Activated naive CD4-positive, alpha-beta T cell treated with anti-CD3 and anti-CD28 coated beads, Interleukin-2, amount 10 ng/mL, durations not matched to agents 7 days and 5 days (primary cell): ENCODE results near the gene POLQ.
"Not testable (repeated sequence)": the region's sequence is repeated elsewhere in the genome, so short reads cannot be mapped to it uniquely, and the experiment has no call there.

ENCODE experiments used
- CTCF ChIA-PET: fragments of 350-600 bp; sonication (Branson Sonifier 250); formaldehyde crosslinking; loops from one replicate; lab custom pipeline; 2021; ENCODE audit warnings: antibody characterized with exemption; lab: Charles Lee
- DNase-seq: peaks from one replicate; pipeline ENCODE4 v3.0.0-alpha.2; 2020
- H3K27ac Mint-ChIP-seq: one replicate; pipeline ENCODE4 v1.8.0; 2021; ENCODE audit warnings: mild to moderate bottlenecking, moderate library complexity, mixed read lengths
- H3K27me3 Mint-ChIP-seq: one replicate; pipeline ENCODE4 v1.8.0; 2021; ENCODE audit warnings: mild to moderate bottlenecking, mixed read lengths
- H3K36me3 Mint-ChIP-seq: one replicate; pipeline ENCODE4 v1.8.0; 2021; ENCODE audit warnings: mixed read lengths
- H3K4me1 Mint-ChIP-seq: one replicate; pipeline ENCODE4 v1.8.0; 2021; ENCODE audit warnings: mixed read lengths
- H3K4me3 Mint-ChIP-seq: one replicate; pipeline ENCODE4 v1.8.0; 2021; ENCODE audit warnings: mild to moderate bottlenecking, moderate library complexity, mixed read lengths
- H3K9me3 Mint-ChIP-seq: one replicate; pipeline ENCODE4 v1.8.0; 2021; ENCODE audit warnings: mixed read lengths

Gene POLQ

DNA sequence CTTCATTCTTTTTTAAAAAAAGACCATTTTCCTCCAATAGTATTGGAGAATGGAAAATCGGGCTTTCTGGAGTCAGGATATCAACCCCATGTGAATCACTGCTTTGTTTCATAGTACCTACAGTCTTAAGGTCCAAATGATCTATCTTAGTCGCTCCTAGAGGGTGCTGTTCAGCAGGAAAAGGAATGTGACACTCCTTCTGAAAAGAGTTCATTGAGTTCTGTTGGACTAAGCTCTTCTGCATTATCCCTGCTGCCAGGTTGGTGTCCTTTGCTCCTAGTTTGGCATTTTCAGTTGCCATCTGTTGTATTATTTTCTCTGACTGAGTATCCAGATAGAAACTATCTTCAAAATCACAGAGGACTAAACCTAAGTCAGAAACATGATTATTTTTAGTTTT, 57.2 kb downstream of the POLQ start:
- Mint-ChIP-seq H3K4me3 (no peak overlapping the region), H3K27ac (no peak overlapping the region), H3K27me3 (no peaks in the 10 kb centered on the region), H3K9me3 (no peaks in the 10 kb centered on the region), H3K36me3 (peaks cover 50% of the 10 kb centered on the region), H3K4me1 (peaks cover 2% of the 10 kb centered on the region)
- CTCF ChIA-PET, result no interaction called here
- DNase-seq, result no peak

GRCh38 chr3:121483290-121483689, 62.5 kb downstream of the POLQ start:
- H3K36me3 Mint-ChIP-seq, result peaks cover 34% of the 10 kb centered on the region
- H3K4me3 Mint-ChIP-seq, result no peak overlapping the region
- CTCF ChIA-PET, result no interaction called here
- H3K9me3 Mint-ChIP-seq, result no peaks in the 10 kb centered on the region
- H3K27me3 Mint-ChIP-seq, result no peaks in the 10 kb centered on the region
- peaks cover 2% of the 10 kb centered on the region for H3K4me1 Mint-ChIP-seq
- no peak overlapping the region for H3K27ac Mint-ChIP-seq
- no peak for DNase-seq

GRCh38 chr3:121482660-121483059, 63.1 kb downstream of the POLQ start:
- CTCF ChIA-PET, result no interaction called here
- Mint-ChIP-seq H3K27ac (no peak overlapping the region), H3K4me3 (no peak overlapping the region), H3K27me3 (no peaks in the 10 kb centered on the region), H3K9me3 (no peaks in the 10 kb centered on the region), H3K36me3 (peaks cover 33% of the 10 kb centered on the region), H3K4me1 (peaks cover 2% of the 10 kb centered on the region)
- no peak for DNase-seq

DNA sequence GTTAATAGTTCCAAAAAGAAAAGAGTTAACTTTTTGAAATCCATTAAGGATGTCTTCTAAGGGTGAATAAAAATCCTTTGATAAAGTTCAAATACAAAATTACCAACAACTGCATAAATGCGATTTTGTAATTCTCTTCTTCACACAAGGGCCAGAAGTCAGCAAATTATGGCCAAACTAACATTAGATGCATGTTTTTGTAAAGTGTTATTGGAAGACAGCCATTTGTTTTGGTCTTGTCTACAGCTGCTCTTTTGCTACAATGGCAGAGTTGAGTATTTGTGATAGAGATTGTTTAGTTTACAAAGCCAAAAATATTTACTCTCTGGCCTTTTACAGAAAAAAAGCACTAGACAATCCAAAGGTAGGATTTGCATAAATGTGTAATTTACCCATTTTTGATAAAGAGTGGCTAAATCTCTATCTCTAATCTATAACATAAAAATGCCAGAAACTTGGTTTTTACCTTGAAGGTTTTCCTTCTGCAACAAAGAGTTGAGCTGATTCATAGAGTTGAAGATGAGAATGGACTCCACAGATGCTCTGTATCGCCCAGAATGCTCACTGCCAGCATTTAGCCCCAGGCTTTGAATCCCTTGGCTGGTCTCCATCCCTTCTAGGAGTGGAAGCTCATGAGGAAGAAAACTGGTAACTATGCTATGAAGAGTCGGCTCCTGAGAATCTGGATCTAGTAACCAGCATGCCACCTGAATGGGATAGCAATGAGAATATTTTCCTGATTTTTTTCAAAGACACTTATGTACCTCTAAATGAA, 64.5 kb downstream of the POLQ start:
- H3K27me3 Mint-ChIP-seq, result no peaks in the 10 kb centered on the region
- H3K36me3 Mint-ChIP-seq, result peaks cover 40% of the 10 kb centered on the region
- no peak overlapping the region for H3K4me3 Mint-ChIP-seq
- peaks cover 2% of the 10 kb centered on the region for H3K4me1 Mint-ChIP-seq
- no peak for DNase-seq
- CTCF ChIA-PET, result no interaction called here
- H3K27ac Mint-ChIP-seq, result no peak overlapping the region
- no peaks in the 10 kb centered on the region for H3K9me3 Mint-ChIP-seq

DNA sequence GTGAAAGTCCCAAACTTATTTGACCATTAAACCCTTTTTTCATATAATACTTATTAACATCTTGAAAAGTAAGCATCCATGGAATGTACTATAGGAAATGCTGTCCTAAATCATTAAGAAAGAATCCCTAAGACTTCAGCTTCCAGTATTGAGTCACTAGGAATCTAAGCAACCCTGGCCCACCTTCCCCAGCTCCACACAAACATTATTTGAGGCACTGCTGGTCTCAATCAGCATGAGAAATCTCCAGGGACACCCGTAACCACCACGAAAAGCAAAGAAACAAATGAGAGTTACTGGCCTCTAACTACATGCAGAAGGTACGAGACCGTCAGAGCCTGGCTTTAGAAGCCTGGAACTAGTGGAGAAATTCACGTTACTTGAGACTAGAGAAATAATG, 68.2 kb downstream of the POLQ start:
- no peak overlapping the region for H3K4me3 Mint-ChIP-seq

GRCh38 chr3:121473001-121473400, 72.8 kb downstream of the POLQ start:
- Mint-ChIP-seq H3K4me3 (no peak overlapping the region), H3K4me1 (no peaks in the 10 kb centered on the region), H3K9me3 (no peaks in the 10 kb centered on the region), H3K36me3 (peaks cover 59% of the 10 kb centered on the region), H3K27me3 (no peaks in the 10 kb centered on the region), H3K27ac (no peak overlapping the region)
- DNase-seq, result no peak
- CTCF ChIA-PET, result no interaction called here

More for the DNA sequence above, 68.2 kb downstream of the POLQ start:
- Mint-ChIP-seq H3K4me1 (no peaks in the 10 kb centered on the region), H3K27me3 (no peaks in the 10 kb centered on the region), H3K27ac (no peak overlapping the region), H3K9me3 (no peaks in the 10 kb centered on the region), H3K36me3 (peaks cover 54% of the 10 kb centered on the region)
- CTCF ChIA-PET, result no interaction called here
- DNase-seq, result no peak

- CTCF ChIA-PET, result no interaction called here
- Mint-ChIP-seq H3K4me1 (no peaks in the 10 kb centered on the region), H3K9me3 (no peaks in the 10 kb centered on the region), H3K27ac (no peak overlapping the region), H3K27me3 (no peaks in the 10 kb centered on the region), H3K36me3 (peaks cover 46% of the 10 kb centered on the region), H3K4me3 (no peak overlapping the region)
- no peak for DNase-seq
Measured at GRCh38 chr3:121467085-121467484, 78.7 kb downstream of the POLQ start.

- Mint-ChIP-seq H3K4me1 (no peaks in the 10 kb centered on the region), H3K27me3 (no peaks in the 10 kb centered on the region), H3K9me3 (no peaks in the 10 kb centered on the region), H3K4me3 (no peak overlapping the region), H3K36me3 (peaks cover 53% of the 10 kb centered on the region), H3K27ac (no peak overlapping the region)
- no peak for DNase-seq
- CTCF ChIA-PET, result no interaction called here
Measured at GRCh38 chr3:121463745-121464144, 82.0 kb downstream of the POLQ start.

GRCh38 chr3:121462565-121462964, 83.2 kb downstream of the POLQ start:
- Mint-ChIP-seq H3K4me1 (no peaks in the 10 kb centered on the region), H3K27ac (no peak overlapping the region), H3K4me3 (no peak overlapping the region), H3K27me3 (no peaks in the 10 kb centered on the region), H3K36me3 (peaks cover 55% of the 10 kb centered on the region), H3K9me3 (no peaks in the 10 kb centered on the region)
- DNase-seq, result no peak
- CTCF ChIA-PET, result no interaction called here

DNA sequence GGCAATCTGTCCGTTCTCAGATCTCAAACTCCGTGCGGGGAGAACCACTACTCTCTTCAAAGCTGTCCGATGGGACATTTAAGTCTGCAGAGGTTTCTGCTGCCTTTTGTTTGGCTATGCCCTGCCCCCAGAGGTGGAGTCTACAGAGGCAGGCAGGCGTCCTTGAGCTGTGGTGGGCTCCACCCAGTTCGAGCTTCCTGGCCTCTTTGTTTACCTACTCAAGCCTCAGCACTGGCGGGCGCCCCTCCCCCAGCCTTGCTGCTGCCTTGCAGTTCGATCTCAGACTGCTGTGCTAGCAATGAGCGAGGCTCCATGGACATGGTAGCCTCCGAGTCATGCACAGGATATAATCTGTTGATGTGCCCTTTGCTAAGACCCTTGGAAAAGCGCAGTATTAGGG, 94.0 kb downstream of the POLQ start:
- H3K9me3 Mint-ChIP-seq, H3K27ac Mint-ChIP-seq, H3K27me3 Mint-ChIP-seq, H3K4me3 Mint-ChIP-seq, CTCF ChIA-PET: not testable (repeated sequence)
- peak; percentile 22 for DNase-seq
- H3K4me1 Mint-ChIP-seq, result peaks cover 10% of the 10 kb centered on the region
- H3K36me3 Mint-ChIP-seq, result peaks cover 65% of the 10 kb centered on the region

DNA sequence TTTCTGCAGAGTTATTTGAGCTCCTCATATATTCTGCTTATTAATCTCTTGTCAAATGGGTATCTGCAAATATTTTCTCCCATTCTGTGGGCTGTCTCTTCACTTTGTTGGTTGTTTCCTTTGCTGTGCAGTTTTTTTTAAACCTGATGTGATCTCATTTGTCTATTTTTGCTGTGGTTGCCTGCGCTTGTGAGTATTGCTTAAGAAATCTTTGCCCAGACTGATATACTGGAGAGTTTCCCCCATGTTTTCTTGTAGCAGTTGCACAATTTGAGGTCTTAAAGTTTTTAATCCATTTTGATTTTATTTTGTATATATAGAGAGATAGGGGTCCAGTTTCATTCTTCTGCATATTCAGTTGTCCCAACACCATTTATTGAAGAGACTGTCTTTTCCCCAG, 102.3 kb downstream of the POLQ start:
- CTCF ChIA-PET, result no interaction called here
- Mint-ChIP-seq H3K4me3 (no peak overlapping the region), H3K4me1 (no peaks in the 10 kb centered on the region), H3K36me3 (peaks cover 45% of the 10 kb centered on the region), H3K9me3 (peaks cover 2% of the 10 kb centered on the region), H3K27me3 (no peaks in the 10 kb centered on the region), H3K27ac (peak overlapping the region; percentile 39)
- DNase-seq, result no peak

- H3K9me3 Mint-ChIP-seq, result no peaks in the 10 kb centered on the region
- peaks cover 18% of the 10 kb centered on the region for H3K4me1 Mint-ChIP-seq
- H3K27ac Mint-ChIP-seq, result no peak overlapping the region
- CTCF ChIA-PET, result no interaction called here
- no peak overlapping the region for H3K4me3 Mint-ChIP-seq
- H3K27me3 Mint-ChIP-seq, result no peaks in the 10 kb centered on the region
- no peak for DNase-seq
- H3K36me3 Mint-ChIP-seq, result peaks cover 26% of the 10 kb centered on the region
Measured at GRCh38 chr3:121436641-121437040, 109.1 kb downstream of the POLQ start.

GRCh38 chr3:121436074-121436473, 109.7 kb downstream of the POLQ start:
- CTCF ChIA-PET, result no interaction called here
- no peak for DNase-seq
- H3K4me3 Mint-ChIP-seq, result no peak overlapping the region
- H3K4me1 Mint-ChIP-seq, result peaks cover 18% of the 10 kb centered on the region
- no peaks in the 10 kb centered on the region for H3K27me3 Mint-ChIP-seq
- no peak overlapping the region for H3K27ac Mint-ChIP-seq
- H3K36me3 Mint-ChIP-seq, result peaks cover 27% of the 10 kb centered on the region
- no peaks in the 10 kb centered on the region for H3K9me3 Mint-ChIP-seq

GRCh38 chr3:121431726-121432517, 113.9 kb downstream of the POLQ start:
- peaks cover 22% of the 10 kb centered on the region for H3K4me1 Mint-ChIP-seq
- CTCF ChIA-PET, result no interaction called here
- H3K27ac Mint-ChIP-seq, result peak overlapping the region; percentile 93
- peak; percentile 74 for DNase-seq
- H3K27me3 Mint-ChIP-seq, result no peaks in the 10 kb centered on the region
- H3K9me3 Mint-ChIP-seq, result no peaks in the 10 kb centered on the region
- peak overlapping the region; percentile 1 for H3K4me3 Mint-ChIP-seq
- peaks cover 45% of the 10 kb centered on the region for H3K36me3 Mint-ChIP-seq

DNA sequence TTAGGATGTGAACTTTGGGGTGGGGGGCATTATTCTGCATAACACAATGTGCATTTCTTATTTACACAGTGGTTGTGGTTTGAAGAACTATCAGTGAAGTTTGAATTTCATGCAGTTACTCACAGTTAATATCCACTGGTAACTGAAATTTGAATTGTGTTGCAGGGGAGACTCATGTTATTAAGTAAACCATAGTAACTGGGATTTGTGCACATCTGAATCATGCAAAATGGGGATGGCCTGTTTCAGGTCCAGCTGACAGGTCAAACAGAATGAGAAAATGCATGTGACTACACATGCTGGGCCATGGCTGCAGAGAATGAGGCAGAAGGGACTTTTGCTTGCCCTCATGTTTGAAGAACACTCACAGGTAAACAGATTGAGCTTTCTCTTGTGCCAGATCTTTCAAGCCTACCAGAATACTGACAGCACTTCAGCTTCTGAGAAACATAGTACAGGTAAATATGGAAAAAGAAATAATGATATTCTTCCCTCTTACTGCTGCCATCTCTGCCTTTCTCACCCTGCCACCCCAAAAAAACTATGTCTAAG, 115.0 kb downstream of the POLQ start:
- H3K36me3 Mint-ChIP-seq, result peaks cover 42% of the 10 kb centered on the region

More for the DNA sequence above, 115.0 kb downstream of the POLQ start:
- peaks cover 22% of the 10 kb centered on the region for H3K4me1 Mint-ChIP-seq
- H3K4me3 Mint-ChIP-seq, result no peak overlapping the region
- CTCF ChIA-PET, result no interaction called here
- no peaks in the 10 kb centered on the region for H3K9me3 Mint-ChIP-seq
- H3K27ac Mint-ChIP-seq, result peak overlapping the region; percentile 58
- DNase-seq, result no peak
- no peaks in the 10 kb centered on the region for H3K27me3 Mint-ChIP-seq
